ENCODE results near the gene SNAP91. TPM values are rescaled to one million over a fixed set of nuclear protein-coding genes. Genes with fewer than 3 reads are reported as not detected.
"Not testable (repeated sequence)": the region's sequence is repeated elsewhere in the genome, so short reads cannot be mapped to it uniquely, and the experiment has no call there.

Gene SNAP91
- total RNA-seq, 1 experiment from 2014 or later, result not detected

- DNase-seq (ENCODE audit: low read depth), result no peak
Measured at GRCh38 chr6:83633609-83634008, 75.3 kb downstream of the SNAP91 start.

DNA sequence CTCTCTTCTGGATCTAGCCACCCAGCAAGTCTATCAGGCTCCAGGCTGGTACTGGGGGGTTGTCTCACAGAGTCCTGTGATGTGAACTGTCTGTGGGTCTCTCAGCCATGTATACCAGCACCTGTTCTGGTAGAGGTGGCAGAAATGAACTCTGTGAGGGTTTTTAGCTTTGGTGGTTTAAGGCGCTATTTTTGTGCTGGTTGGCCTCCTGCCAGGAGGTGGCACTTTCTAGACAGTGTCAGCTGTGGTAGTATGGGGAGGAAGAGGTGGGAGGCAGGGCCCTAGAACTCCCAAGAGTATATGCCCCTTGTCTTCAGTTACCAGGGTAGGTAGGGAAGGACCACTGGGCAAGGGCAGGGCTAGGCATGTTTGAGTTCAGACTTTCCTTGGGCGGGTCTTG is 75.8 kb downstream of the SNAP91 start:
- DNase-seq (ENCODE audit: low read depth), result no peak

DNA sequence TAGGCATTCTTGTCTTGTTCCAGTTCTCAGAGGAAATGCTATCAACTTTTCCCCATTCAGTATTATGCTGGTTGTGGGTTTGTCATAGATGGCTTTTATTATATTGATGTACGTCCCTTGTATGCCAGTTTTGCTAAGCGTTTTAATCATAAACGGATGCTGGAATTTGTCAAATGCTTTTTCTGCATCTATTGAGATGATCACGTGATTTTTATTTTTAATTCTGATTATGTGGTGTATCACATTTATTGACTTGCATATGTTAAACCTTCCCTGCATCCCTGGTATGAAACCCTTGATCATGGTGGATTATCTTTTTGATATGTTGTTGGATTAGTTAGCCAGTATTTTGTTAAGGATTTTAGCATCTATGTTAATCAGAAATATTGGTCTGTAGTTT is 79.0 kb downstream of the SNAP91 start:
- not testable (repeated sequence) for DNase-seq (ENCODE audit: low read depth)

- peak; percentile 36 for DNase-seq (ENCODE audit: low read depth)
Measured at GRCh38 chr6:83615025-83615999, 93.6 kb downstream of the SNAP91 start.

DNA sequence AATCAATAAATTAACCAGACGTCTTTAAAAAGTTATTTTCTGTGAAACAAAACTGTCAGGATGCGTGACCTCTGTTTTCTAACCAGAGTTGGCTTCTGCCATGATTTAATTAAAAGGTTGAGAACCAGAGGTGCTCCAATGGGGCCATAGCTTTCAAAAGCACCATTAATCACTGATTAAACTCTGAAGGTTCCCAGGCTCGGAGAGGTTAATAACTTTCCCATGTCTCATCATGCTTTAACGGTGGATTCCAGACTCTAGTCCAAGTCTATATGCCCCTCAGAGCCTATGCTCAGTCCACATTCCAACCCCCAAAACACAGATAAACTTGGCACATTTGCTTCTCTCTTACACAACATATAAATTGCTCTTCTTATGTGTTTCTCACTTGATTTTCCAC is 95.5 kb downstream of the SNAP91 start:
- no peak for DNase-seq (ENCODE audit: low read depth)

DNA sequence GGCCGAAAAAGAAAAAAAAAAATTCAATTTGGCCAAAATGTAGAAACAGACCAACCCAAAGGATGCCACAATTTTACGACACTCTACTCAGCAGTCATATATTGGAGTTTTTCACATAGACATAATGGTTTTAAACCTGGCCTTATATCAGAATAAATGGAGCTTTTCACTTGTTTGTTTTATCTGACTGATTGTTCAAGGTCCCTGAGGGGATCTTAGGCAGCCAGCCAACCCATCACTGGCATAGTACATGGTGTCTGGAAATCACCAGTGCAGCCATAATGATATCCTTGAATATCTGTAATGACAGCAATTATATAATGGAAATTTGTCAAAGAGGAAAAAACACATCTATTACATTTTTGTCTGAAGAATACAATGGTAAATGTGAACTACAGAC is 99.7 kb downstream of the SNAP91 start:
- DNase-seq (ENCODE audit: low read depth), result no peak

DNA sequence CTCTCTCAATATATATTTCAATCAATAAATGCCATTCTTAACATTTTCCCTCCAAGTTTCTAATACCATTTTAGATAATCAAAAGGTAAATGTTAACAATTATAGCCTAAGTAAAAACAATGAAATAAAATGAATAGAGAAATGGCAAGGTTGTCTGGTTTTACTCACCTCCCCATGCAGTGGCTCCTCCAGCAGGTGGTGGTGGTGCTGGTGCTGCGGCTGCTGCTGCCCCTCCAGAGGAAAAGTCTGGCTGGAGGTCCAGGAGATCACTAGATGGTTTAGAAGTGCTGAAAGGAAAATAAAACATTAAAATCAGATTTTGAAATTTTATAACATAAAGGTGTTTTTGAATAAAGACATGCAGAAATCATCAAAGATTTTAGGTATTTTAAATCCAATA is 103.4 kb downstream of the SNAP91 start:
- DNase-seq (ENCODE audit: low read depth), result no peak

- DNase-seq (ENCODE audit: low read depth), result no peak
Measured at GRCh38 chr6:83603551-83603950, 105.3 kb downstream of the SNAP91 start.

DNA sequence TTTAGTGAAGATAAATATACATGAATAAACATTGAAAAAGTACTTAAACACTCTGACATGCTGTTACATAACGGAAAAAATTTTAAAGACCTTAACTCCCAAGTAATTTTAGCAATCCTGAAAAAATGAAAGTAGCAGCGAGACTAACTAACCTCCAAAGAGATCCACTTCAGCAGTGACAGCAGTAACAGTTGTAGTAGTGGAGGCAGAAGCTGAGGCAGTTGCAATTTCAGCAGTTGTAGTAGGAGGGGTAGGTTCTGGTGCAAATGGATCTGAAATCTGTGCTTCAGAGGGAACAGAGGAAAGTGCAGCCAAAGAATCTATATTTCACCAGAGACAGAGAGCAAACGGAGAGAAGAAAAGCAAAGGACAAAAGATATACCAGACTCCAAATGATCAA is 107.8 kb downstream of the SNAP91 start:
- DNase-seq (ENCODE audit: low read depth), result no peak

DNA sequence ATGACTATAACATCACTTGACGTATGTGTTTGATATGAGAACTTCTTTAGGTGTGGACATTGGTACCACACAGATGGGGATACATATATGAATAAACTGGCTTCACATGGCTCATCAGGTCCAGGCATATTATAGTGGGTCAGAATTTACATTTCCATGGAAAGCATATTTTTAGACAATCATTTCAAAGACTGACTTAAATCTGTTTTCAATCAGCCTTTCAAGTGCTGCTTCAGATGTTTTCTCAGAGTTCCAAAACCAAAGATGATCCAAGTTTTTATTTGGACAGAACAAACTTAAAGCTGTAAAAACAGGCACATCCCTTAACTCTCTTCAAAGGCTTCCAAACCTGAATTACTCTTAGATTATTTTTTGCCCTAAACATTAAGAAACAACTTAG is 108.4 kb downstream of the SNAP91 start:
- no peak for DNase-seq (ENCODE audit: low read depth)

GRCh38 chr6:83597511-83597910 is 111.4 kb downstream of the SNAP91 start:
- DNase-seq (ENCODE audit: low read depth), result no peak

- no peak for DNase-seq (ENCODE audit: low read depth)
Measured at GRCh38 chr6:83597051-83597450, 111.8 kb downstream of the SNAP91 start.

GRCh38 chr6:83594941-83595340 is 114.0 kb downstream of the SNAP91 start:
- DNase-seq (ENCODE audit: low read depth), result no peak

DNA sequence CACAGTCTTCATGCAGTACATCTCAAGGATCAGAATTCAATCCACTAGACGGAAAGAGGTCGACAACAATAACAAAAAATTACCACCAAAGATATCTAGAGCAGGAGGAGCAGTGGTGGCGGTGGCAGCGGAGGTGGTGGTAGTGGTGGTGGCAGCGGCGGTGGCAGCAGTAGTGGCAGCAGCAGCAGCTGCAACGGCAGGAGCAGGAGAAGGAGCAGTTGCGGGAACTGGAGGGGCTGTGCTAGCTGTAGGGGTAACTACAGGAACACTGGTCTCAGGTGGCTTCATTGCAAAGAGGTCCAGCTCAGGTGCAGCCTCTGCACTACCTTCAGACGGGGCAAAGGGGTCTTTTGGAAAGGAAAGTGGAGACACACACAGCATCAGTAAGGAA is 115.5 kb downstream of the SNAP91 start:
- no peak for DNase-seq (ENCODE audit: low read depth)

DNA sequence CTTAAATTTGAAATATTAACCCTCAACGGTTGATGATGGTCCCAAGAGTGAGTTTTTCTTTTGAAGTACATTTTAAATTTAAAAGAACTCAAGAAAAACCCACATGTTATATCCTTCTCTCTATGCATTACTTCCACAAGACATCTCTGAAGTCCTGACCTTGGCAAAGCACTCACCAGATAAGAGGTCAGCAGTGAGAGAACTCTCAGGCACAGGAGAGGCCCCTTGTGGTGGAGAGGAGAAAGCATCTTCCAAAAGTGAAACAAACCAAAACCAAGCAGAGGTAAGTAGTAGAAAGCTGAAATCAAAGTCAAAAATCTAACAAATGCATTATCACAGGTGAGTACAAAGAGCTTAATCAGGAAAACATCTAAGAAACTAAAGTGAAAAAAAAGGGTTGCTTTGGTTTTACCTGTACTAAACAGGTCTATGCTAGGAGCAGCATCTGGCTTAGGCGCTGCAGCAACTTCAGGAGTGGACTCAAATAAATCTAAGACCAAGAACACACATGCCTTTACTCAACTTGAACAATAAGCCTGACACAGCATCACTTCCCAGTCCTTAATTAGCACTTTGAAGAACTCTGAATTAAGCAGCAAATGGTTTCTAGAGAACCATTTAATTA is 116.0 kb downstream of the SNAP91 start:
- DNase-seq (ENCODE audit: low read depth), result peak; percentile 54

DNA sequence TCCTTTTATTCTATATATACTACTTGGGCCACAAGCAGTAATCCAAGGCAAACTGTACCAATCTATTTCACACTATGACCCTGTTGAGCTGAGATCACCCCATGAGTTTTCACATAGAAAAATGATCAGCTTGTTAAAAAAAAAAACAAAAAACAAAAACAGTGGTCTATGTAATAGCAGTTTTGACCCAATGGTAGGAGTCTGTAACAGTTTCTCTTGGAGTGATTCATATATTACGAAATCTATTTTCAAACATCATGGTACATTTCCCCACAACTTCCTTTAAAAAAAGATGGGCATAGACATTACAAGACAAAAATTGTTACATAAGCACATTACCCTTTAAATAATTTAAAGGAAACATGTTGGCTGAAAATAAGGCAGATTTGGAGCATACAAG is 118.5 kb downstream of the SNAP91 start:
- peak; percentile 76 for DNase-seq (ENCODE audit: low read depth)

DNA sequence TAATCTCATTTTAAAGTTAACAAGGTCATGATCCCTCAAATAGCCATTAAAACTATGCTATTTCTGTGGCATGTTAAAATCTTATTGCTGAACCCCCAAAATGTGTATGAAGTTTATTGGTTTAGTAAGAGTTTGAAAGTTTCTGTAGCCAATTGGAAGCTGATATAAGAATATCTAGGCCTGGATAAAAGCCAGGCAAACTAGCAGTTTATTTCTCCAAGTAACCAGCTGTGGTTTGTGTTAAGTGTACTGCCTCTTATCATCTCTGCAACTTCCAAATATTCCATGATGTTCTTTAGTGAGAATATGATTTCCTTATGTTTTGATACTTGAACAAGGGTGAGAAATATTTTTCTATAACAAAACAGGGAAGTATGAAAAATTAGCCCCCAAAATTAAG is 119.8 kb downstream of the SNAP91 start:
- DNase-seq (ENCODE audit: low read depth), result no peak

DNA sequence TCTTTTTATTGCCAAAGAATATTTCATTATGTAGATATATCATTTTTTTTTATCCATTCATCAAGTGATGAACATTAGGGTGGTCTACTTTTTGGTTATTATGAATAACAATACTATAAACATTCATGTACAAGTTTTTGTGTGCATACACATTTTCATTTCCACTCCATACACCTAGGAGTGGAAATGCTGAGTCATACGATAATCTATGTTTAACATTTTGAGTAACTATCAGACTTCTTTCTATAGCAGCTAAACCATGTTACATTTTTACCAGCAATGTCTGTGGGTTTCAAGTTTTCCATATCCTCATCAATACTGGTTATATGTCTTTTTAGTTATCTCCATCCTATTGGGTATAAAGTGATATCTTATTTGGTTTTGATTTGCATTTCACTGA is 130.8 kb downstream of the SNAP91 start:
- no peak for DNase-seq (ENCODE audit: low read depth)

- DNase-seq (ENCODE audit: low read depth), result no peak
Measured at GRCh38 chr6:83574783-83575182, 134.1 kb downstream of the SNAP91 start.

DNA sequence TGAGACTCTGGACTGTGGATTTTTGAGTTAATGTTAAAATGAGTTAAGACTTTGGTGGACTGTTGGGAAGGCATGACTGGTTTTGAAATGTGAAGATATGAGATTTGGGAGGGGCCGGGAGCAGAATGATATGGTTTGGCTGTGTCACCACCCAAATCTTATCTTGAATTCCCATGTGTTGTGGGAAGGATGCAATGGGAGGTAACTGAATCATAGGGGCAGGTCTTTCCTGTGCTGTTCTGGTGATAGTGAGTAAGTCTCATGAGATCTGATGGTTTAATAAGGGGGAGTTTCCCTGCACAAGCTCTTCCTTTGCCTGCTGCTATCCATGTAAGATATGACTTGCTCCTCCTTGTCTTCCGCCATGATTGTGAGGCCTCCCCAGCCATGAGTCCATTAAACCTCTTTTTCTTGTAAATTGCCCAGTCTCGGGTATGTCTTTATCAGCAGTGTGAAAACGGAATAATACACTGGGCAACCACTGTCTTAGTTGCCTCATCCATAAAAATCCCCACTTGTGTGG is 137.2 kb downstream of the SNAP91 start:
- DNase-seq (ENCODE audit: low read depth), result not testable (repeated sequence)

GRCh38 chr6:83558975-83559374 is 149.9 kb downstream of the SNAP91 start:
- DNase-seq (ENCODE audit: low read depth), result no peak

GRCh38 chr6:83556871-83557270 is 152.0 kb downstream of the SNAP91 start:
- no peak for DNase-seq (ENCODE audit: low read depth)

DNA sequence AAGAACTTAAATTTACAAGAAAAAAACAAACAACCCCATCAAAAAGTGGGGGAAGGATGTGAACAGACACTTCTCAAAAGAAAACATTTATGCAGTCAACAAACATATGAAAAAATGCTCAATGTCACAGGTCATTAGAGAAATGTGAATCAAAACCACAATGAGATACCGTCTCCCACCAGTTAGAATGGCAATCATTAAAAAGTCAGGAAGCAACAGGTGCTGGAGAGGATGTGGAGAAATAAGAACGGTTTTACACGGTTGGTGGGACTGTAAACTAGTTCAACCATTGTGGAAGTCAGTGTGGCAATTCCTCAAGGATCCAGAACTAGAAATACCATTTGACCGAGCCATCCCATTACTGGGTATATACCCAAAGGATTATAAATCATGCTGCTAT is 157.2 kb downstream of the SNAP91 start:
- DNase-seq (ENCODE audit: low read depth), result not testable (repeated sequence)

Data from LHCN-M2 (cell line).